SK-N-SH (cell line): ENCODE data around the gene AHCYL2. TPM values are rescaled to one million over a fixed set of nuclear protein-coding genes. Genes with fewer than 3 reads are reported as not detected.

Experiments
- CTCF ChIA-PET: fragments of 300-600, 350-600 bp; formaldehyde crosslinking; extraction: SDS; loops from one replicate; lab custom pipeline; 2021; lab: Yijun Ruan, JAX
- POLR2A ChIA-PET: fragments of 350-600 bp; sonication (Branson Sonifier 250); formaldehyde crosslinking; extraction: SDS; loops from one replicate; lab custom pipeline; 2020; ENCODE audit warnings: antibody characterized with exemption, inconsistent platforms; lab: Yijun Ruan, JAX
- DNase-seq: peaks from one replicate; pipeline ENCODE4 v3.0.0; 2012
- H2AFZ ChIP-seq: fragments of 200-600 bp; sonication (generic); 2 replicates; pipeline ENCODE4 v1.8.1; 2016; ENCODE audit warnings: antibody characterized with exemption, mild to moderate bottlenecking, low read depth
- H3F3A ChIP-seq: fragments of 200-600 bp; sonication (generic); replicated peaks from 2 replicates; pipeline ENCODE3; 2016; ENCODE audit warnings: antibody characterized with exemption, mild to moderate bottlenecking; ENCODE audit not compliant: insufficient read depth
- H3K27ac ChIP-seq, 2 experiments: fragments of 200-500 bp in 1 of 2; fragments of 200-600 bp in 1 of 2; sonication (Bioruptor generic) in 1 of 2; sonication (generic), shearing (Covaris generic) in 1 of 2; 2 replicates each; pipeline versions ENCODE4 v1.5.1 to v1.6.1; 2014 to 2016; ENCODE audit warnings: low read depth in 2 of 2, inconsistent platforms in 1 of 2, low read length in 1 of 2, mild to moderate bottlenecking in 1 of 2, mixed read lengths in 1 of 2
- H3K27me3 ChIP-seq: fragments of 200-600 bp; sonication (generic), shearing (Covaris generic); 2 replicates; pipeline ENCODE4 v1.6.1; 2016; ENCODE audit warnings: mixed run types; ENCODE audit not compliant: insufficient read depth
- H3K36me3 ChIP-seq, 2 experiments: fragments of 200-500 bp in 1 of 2; fragments of 200-600 bp in 1 of 2; sonication (Bioruptor generic) in 1 of 2; sonication (generic) in 1 of 2; replicated peaks in 1 of 2; 2 replicates each; pipeline versions ENCODE3 to v1.5.1; 2014 to 2016; ENCODE audit warnings: low read length in 1 of 2, mild to moderate bottlenecking in 1 of 2; ENCODE audit not compliant: insufficient read depth in 2 of 2, control insufficient read depth in 1 of 2
- H3K4me1 ChIP-seq, 2 experiments: fragments of 200-500 bp in 1 of 2; fragments of 200-600 bp in 1 of 2; sonication (Bioruptor generic) in 1 of 2; sonication (generic), shearing (Covaris generic) in 1 of 2; 2 replicates each; pipeline versions ENCODE4 v1.5.1 to v1.6.1; 2014 to 2016; ENCODE audit warnings: low read depth in 1 of 2, low read length in 1 of 2, mixed run types in 1 of 2; ENCODE audit not compliant: insufficient read depth in 2 of 2, control insufficient read depth in 1 of 2
- H3K4me2 ChIP-seq: fragments of 200-600 bp; sonication (generic), shearing (Covaris generic); 2 replicates; pipeline ENCODE4 v1.6.1; 2017; ENCODE audit warnings: mixed run types
- H3K4me3 ChIP-seq, 2 experiments: fragments of 200-500 bp in 1 of 2; fragments of 200-600 bp in 1 of 2; sonication (Bioruptor generic) in 1 of 2; sonication (generic), shearing (Covaris generic) in 1 of 2; 2 replicates each; pipeline versions ENCODE4 v1.5.1 to v1.8.1; 2014 to 2016; ENCODE audit warnings: low read depth in 2 of 2, inconsistent platforms in 1 of 2, low read length in 1 of 2, mild to moderate bottlenecking in 1 of 2, mixed read lengths in 1 of 2, moderate library complexity in 1 of 2
- H3K79me2 ChIP-seq: fragments of 200-600 bp; sonication (generic); 2 replicates; pipeline ENCODE4 v1.8.1; 2017; ENCODE audit warnings: mild to moderate bottlenecking; ENCODE audit not compliant: insufficient read depth
- H3K9ac ChIP-seq: fragments of 200-600 bp; sonication (generic); 2 replicates; pipeline ENCODE4 v1.6.1; 2017; ENCODE audit warnings: mixed run types
- H3K9me2 ChIP-seq: fragments of 200-600 bp; sonication (generic); 2 replicates; pipeline ENCODE4 v1.6.1; 2017; ENCODE audit warnings: mixed run types
- H3K9me3 ChIP-seq: fragments of 200-600 bp; sonication (generic); 2 replicates; pipeline ENCODE4 v1.6.1; 2017; ENCODE audit warnings: mixed run types, mild to moderate bottlenecking, moderate library complexity
- H4K20me1 ChIP-seq: fragments of 200-600 bp; sonication (generic); 2 replicates; pipeline ENCODE4 v1.6.1; 2017; ENCODE audit warnings: mild to moderate bottlenecking, mixed run types; ENCODE audit not compliant: insufficient read depth
- CTCF ChIP-seq: fragments of 200-600 bp; sonication (generic); IDR thresholded peaks from 2 replicates; pipeline ENCODE4 v1.6.1; 2017; ENCODE audit warnings: antibody characterized with exemption, mild to moderate bottlenecking, moderate library complexity
- FOXJ3 ChIP-seq: sonication (generic); formaldehyde crosslinking; IDR thresholded peaks from 2 replicates; pipeline ENCODE4 v1.5.1; 2020; ENCODE audit warnings: mild to moderate bottlenecking, missing genetic modification reagents
- GATA2 ChIP-seq: sonication (generic); formaldehyde crosslinking; IDR thresholded peaks from 2 replicates; pipeline ENCODE4 v1.5.0; 2020; ENCODE audit warnings: mild to moderate bottlenecking, missing genetic modification reagents
- JUND ChIP-seq: IDR thresholded peaks from 2 replicates; pipeline ENCODE4 v1.4.0; 2012
- NFIC ChIP-seq: IDR thresholded peaks from 2 replicates; pipeline ENCODE4 v1.4.0; 2012; ENCODE audit warnings: borderline replicate concordance
- NRF1 ChIP-seq: IDR thresholded peaks from 2 replicates; pipeline ENCODE4 v1.6.1; 2012; ENCODE audit warnings: low read depth, mild to moderate bottlenecking, low read length
- RAD21 ChIP-seq: IDR thresholded peaks from 2 replicates; pipeline ENCODE4 v1.6.1; 2012; ENCODE audit warnings: mild to moderate bottlenecking, low read length
- REST ChIP-seq: IDR thresholded peaks from 2 replicates; pipeline ENCODE4 v1.6.1; 2012; ENCODE audit warnings: mild to moderate bottlenecking, low read depth, low read length, moderate library complexity
- SIN3A ChIP-seq: IDR thresholded peaks from 2 replicates; pipeline ENCODE4 v1.6.1; 2012; ENCODE audit warnings: low read depth, mild to moderate bottlenecking, low read length, moderate library complexity, borderline replicate concordance
- YY1 ChIP-seq: IDR thresholded peaks from 2 replicates; pipeline ENCODE4 v1.4.0; 2012; ENCODE audit warnings: low read depth, mild to moderate bottlenecking
- ZBTB33 ChIP-seq: IDR thresholded peaks from 2 replicates; pipeline ENCODE4 v1.4.0; 2012; ENCODE audit warnings: low read depth, borderline replicate concordance
- WGBS: methylation state at CpG from one replicate; pipeline ENCODE4 v1.1.6; 2017; ENCODE audit warnings: low lambda C conversion rate; 5-methylcytosine and 5-hydroxymethylcytosine counted together
- polyA plus RNA-seq, 3 experiments: library from polyadenylated mRNA; depleted of rRNA; stranded (reverse); fragments of >200 nt; gene quantifications; 2 replicates each; pipeline ENCODE4 v1.2.3, GENCODE V29; 2012

Gene AHCYL2
- polyA plus RNA-seq, 1 of the 3 experiments (the other 2 are of a cell fraction): 20.4 TPM

DNA sequence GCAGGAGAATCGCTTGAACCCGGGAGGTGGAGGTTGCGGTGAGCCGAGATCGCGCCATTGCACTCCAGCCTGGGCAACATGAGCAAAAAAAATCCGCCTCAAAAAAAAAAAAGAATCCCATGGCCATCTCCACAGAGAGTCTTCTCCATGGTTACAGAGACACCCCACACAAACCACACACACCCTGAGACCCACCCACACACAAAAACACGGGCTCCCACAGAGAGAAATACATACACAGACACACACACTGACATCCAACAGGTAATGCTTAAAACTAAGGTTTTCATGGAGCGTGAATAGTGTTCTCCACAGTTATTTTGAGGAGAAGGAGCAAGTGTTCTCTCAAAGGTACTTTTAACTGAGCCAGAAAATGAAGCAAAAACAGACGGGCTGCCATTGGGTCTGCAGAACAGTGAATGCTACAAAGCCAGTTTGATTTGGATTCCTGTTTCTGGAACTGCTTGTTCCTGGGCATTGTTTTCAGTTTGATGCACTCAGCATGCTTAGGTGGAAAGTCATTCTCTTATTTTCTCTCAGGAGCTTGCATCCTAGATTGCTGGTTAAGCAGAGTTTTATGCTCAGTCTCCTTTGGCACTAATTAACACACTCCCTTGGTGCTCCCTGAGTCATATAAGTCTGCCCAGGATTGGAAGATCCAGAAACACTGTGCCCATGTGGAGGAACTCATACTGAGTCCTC is 15.4 kb downstream of the AHCYL2 start:
- Histone ChIP-seq H3K4me3 (no peak overlapping the region), H3K9me3 (0 out of 2 replicates have a peak, but pooled peaks cover under 1% of the 10 kb centered on the region), H3K9me2 (no peaks in the 10 kb centered on the region), H3K9ac (no peak overlapping the region), H3K79me2 (peaks cover 7% of the 10 kb centered on the region; the same call in 1 of the 2 replicates), H3K36me3 (peaks cover 0 to 5% of the 10 kb centered on the region in 2 experiments), H3K27me3 (no peaks in the 10 kb centered on the region), H3K27ac (no peak overlapping the region), H4K20me1 (no peaks in the 10 kb centered on the region), H3K4me2 (no peak overlapping the region), H2AFZ (no peak overlapping the region), H3K4me1 (no peaks in the 10 kb centered on the region), H3F3A (no peaks in the 10 kb centered on the region)
- DNase-seq: no peak
- 96% methylated on average over 10 of the region's 10 CpGs for WGBS
- CTCF ChIA-PET: interaction anchor here (1.9 to 2.0 kb wide), 2 partner anchors 8 to 22 kb away, joined by 4 to 7 read pairs; no protein-coding TSS in a partner anchor
- TF ChIP-seq ZBTB33 (no peak), REST (no peak)
- POLR2A ChIA-PET: no interaction called here

DNA sequence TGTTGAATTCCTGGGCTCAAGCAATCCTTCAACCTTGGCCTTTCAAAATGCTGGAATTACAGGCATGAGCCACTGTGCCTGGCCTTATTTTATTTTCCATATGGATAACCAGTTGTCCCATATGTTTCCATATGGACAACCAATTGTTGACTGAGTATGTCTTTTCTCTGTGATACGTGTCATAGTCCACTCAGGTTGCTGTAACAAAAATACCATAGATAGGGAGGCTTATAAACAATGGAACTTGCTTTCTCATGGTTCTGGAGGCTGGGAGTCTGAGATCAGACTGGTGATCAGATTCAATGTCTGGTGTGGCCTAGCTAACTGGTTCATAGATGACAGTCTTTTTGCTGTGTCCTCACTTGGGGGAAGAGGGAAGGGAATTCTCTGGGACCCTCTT is 19.4 kb downstream of the AHCYL2 start:
- H3K27ac ChIP-seq: no peak overlapping the region
- no peaks in the 10 kb centered on the region for H3F3A ChIP-seq
- ChIA-PET CTCF (no interaction called here), POLR2A (no interaction called here)
- H3K9me2 ChIP-seq: no peaks in the 10 kb centered on the region
- no peak for DNase-seq
- H3K27me3 ChIP-seq: no peaks in the 10 kb centered on the region
- no peak overlapping the region for H3K4me2 ChIP-seq
- H3K36me3 ChIP-seq: peaks cover 0 to 5% of the 10 kb centered on the region in 2 experiments
- H3K9ac ChIP-seq: no peak overlapping the region
- H4K20me1 ChIP-seq: no peaks in the 10 kb centered on the region
- H3K9me3 ChIP-seq: 0 out of 2 replicates have a peak, but pooled peaks cover 6% of the 10 kb centered on the region
- WGBS: 94% methylated on average over 1 of the region's 1 CpG
- H3K4me1 ChIP-seq: no peaks in the 10 kb centered on the region; a peak in 1 of 4 replicates
- H2AFZ ChIP-seq: no peak overlapping the region
- no peak overlapping the region for H3K4me3 ChIP-seq
- H3K79me2 ChIP-seq: peaks cover 24% of the 10 kb centered on the region; the same call in 1 of the 2 replicates
- no peak for TF ChIP-seq NFIC
- TF ChIP-seq RAD21: no peak
- TF ChIP-seq GATA2 (CRISPR knock-in tag): no peak
- no peak for TF ChIP-seq NRF1
- no peak for TF ChIP-seq FOXJ3
- no peak for TF ChIP-seq JUND
- no peak for TF ChIP-seq SIN3A
- no peak for TF ChIP-seq CTCF
- no peak for TF ChIP-seq REST
- TF ChIP-seq ZBTB33: no peak
- no peak for TF ChIP-seq YY1
